ENCODE measurements around the gene ABR.

GRCh38 chr17:1108765-1109605 is 70.8 kb downstream of the ABR start:
- no peak; a peak in 1 of 4 replicates for TF ChIP-seq POLR2A (IDR thresholded peaks at IDR 0.05; ENCODE audit: insufficient read depth in 1 of 2, low read depth in 2 of 2, low read length in 2 of 2)
- TF ChIP-seq ZBTB10 (CRISPR knock-in tag; IDR thresholded peaks at IDR 0.05; ENCODE audit: borderline replicate concordance) = no peak
- TF ChIP-seq PHF21A (CRISPR knock-in tag; IDR thresholded peaks at IDR 0.05) = no peak
- no peak for TF ChIP-seq CTCF (CRISPR knock-in tag; IDR thresholded peaks at IDR 0.05)
